T-helper 9 cell (primary cell): Measurements from ENCODE around the gene LRRC71.
A peak's percentile ranks its signal among the peaks of the same experiment; 100 is the strongest.

Experiments used
- DNase-seq: peaks from one replicate; pipeline ENCODE4 v3.0.0-alpha.2; 2020
- total RNA-seq, 2 donors: gene quantifications; one replicate each; lab custom pipeline; 2026; lab: John Stamatoyannopoulos, UW

Gene LRRC71
- 0 to 0.28 reads per million in 2 donors for total RNA-seq

GRCh38 chr1:156920233-156921052 lies at the start of gene LRRC71:
LRRC71 (plus strand) TSS chr1:156920632; CDS start chr1:156920804, 172 bp downstream.
- DNase-seq, result peak; percentile 51

GRCh38 chr1:156873659-156874058 lies 46.8 kb upstream of the LRRC71 start:
- no peak for DNase-seq

- DNase-seq, result no peak
Measured at GRCh38 chr1:156874142-156874541, 46.3 kb upstream of the LRRC71 start.

GRCh38 chr1:156874572-156875340 lies 45.7 kb upstream of the LRRC71 start:
- no peak for DNase-seq

- DNase-seq, result no peak
Measured at GRCh38 chr1:156875341-156875615, 45.2 kb upstream of the LRRC71 start.

- no peak for DNase-seq
Measured at GRCh38 chr1:156876281-156876680, 44.2 kb upstream of the LRRC71 start.

GRCh38 chr1:156877433-156878170 lies 42.8 kb upstream of the LRRC71 start:
- DNase-seq, result no peak

- DNase-seq, result no peak
Measured at GRCh38 chr1:156879876-156880275, 40.6 kb upstream of the LRRC71 start.

- no peak for DNase-seq
Measured at GRCh38 chr1:156880473-156880872, 40.0 kb upstream of the LRRC71 start.

- DNase-seq, result no peak
Measured at GRCh38 chr1:156881101-156881500, 39.3 kb upstream of the LRRC71 start.

GRCh38 chr1:156881663-156882062 lies 38.8 kb upstream of the LRRC71 start:
- no peak for DNase-seq

- no peak for DNase-seq
Measured at GRCh38 chr1:156882543-156882942, 37.9 kb upstream of the LRRC71 start.

- no peak for DNase-seq
Measured at GRCh38 chr1:156883919-156884318, 36.5 kb upstream of the LRRC71 start.

GRCh38 chr1:156884560-156885184 lies 35.8 kb upstream of the LRRC71 start:
- no peak for DNase-seq

GRCh38 chr1:156885314-156885713 lies 35.1 kb upstream of the LRRC71 start:
- DNase-seq, result no peak

GRCh38 chr1:156885880-156886355 lies 34.5 kb upstream of the LRRC71 start:
- DNase-seq, result no peak

GRCh38 chr1:156886583-156887281 lies 33.7 kb upstream of the LRRC71 start:
- no peak for DNase-seq

- DNase-seq, result no peak
Measured at GRCh38 chr1:156887317-156887716, 33.1 kb upstream of the LRRC71 start.

GRCh38 chr1:156887734-156888133 lies 32.7 kb upstream of the LRRC71 start:
- no peak for DNase-seq

- DNase-seq, result peak; percentile 43
Measured at GRCh38 chr1:156889802-156890580, 30.4 kb upstream of the LRRC71 start.
